Neutrophil (primary cell): ENCODE data around the gene CYP27B1.
A peak's percentile ranks its signal among the peaks of the same experiment; 100 is the strongest.
"Not testable (repeated sequence)": the region's sequence is repeated elsewhere in the genome, so short reads cannot be mapped to it uniquely, and the experiment has no call there.

ENCODE experiments used
- H3K27ac ChIP-seq: fragments of 200-600 bp; sonication (generic); 2 replicates; pipeline ENCODE4 v1.5.1; 2016; ENCODE audit warnings: mild to moderate bottlenecking, moderate library complexity
- H3K27me3 ChIP-seq: fragments of 200-600 bp; sonication (generic); 2 replicates; pipeline ENCODE4 v1.6.0; 2016; ENCODE audit warnings: mild to moderate bottlenecking
- H3K36me3 ChIP-seq: fragments of 200-600 bp; sonication (generic); 2 replicates; pipeline ENCODE4 v1.5.1; 2017
- H3K4me1 ChIP-seq, 2 experiments: fragments of 200-600 bp in 1 of 2; sonication (generic) in 1 of 2; 1 replicate in 1 of 2; 2 replicates in 1 of 2; pipeline versions ENCODE4 v1.5.1 to v1.6.1; 2013 to 2016; ENCODE audit warnings: low read depth in 1 of 2, low read length in 1 of 2, mild to moderate bottlenecking in 1 of 2, moderate library complexity in 1 of 2; ENCODE audit not compliant: control insufficient read depth in 1 of 2, insufficient read depth in 1 of 2
- H3K4me3 ChIP-seq, 2 experiments: fragments of 200-600 bp in 1 of 2; sonication (generic) in 1 of 2; 1 replicate in 1 of 2; 2 replicates in 1 of 2; pipeline ENCODE4 v1.5.1; 2013 to 2016; ENCODE audit warnings: low read depth in 1 of 2, low read length in 1 of 2, mild to moderate bottlenecking in 1 of 2, moderate library complexity in 1 of 2
- H3K9me3 ChIP-seq: fragments of 200-600 bp; sonication (generic); 2 replicates; pipeline ENCODE4 v1.5.1; 2016
- CTCF ChIP-seq: fragments of 200-600 bp; sonication (generic); IDR thresholded peaks from 2 replicates; pipeline ENCODE4 v1.5.1; 2016; ENCODE audit warnings: antibody characterized with exemption

CYP27B1 gene

DNA sequence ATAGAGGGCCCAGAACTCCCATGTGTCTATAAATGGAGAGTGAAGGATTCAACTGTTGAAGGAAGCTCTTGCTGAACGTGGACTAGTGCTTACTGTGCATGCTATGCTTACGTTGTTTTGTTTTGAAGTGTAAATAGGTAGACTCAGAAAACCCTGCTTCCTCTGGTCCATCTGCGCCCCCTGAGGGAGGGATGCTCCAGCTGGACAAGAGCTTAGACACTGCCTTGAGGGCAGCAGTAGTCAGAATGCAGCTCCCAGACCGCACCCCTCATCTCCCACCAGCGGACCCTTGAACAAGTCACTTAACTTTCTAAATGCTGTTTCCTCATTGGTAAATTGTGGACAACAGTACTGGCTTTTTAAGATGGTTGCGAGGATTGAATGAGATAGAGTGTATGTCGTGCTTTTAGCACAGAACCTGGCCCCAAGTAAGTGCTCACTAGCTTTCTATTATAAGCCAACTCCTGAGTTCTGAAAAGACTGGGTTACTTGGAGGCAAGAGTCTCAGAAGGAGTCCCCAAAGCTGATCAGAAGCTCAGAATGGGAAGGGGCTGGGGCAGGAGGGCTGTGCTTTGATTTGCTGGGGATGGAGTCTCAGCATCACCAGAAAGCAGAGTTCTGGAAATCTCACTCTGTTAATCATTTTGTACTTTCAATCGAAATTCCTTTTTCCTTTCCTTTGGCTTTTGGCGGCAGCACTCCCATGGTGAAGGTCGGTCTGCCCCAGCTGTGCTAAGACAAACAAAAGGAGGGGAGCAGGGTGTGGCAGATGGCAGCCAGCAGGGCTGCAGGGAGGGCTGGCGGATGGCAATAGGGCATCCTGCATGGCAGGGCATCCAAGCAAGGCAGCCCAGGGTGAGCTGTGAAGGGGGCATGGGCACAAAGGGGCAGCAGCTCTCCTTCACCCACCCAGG lies 43.9 kb downstream of the CYP27B1 start:
- Histone ChIP-seq H3K36me3 (peaks cover 96% of the 10 kb centered on the region), H3K4me3 (no peak overlapping the region), H3K4me1 (no peaks in the 10 kb centered on the region), H3K27me3 (no peaks in the 10 kb centered on the region), H3K9me3 (no peaks in the 10 kb centered on the region), H3K27ac (peak overlapping the region; percentile 61)
- TF ChIP-seq CTCF, result no peak

DNA sequence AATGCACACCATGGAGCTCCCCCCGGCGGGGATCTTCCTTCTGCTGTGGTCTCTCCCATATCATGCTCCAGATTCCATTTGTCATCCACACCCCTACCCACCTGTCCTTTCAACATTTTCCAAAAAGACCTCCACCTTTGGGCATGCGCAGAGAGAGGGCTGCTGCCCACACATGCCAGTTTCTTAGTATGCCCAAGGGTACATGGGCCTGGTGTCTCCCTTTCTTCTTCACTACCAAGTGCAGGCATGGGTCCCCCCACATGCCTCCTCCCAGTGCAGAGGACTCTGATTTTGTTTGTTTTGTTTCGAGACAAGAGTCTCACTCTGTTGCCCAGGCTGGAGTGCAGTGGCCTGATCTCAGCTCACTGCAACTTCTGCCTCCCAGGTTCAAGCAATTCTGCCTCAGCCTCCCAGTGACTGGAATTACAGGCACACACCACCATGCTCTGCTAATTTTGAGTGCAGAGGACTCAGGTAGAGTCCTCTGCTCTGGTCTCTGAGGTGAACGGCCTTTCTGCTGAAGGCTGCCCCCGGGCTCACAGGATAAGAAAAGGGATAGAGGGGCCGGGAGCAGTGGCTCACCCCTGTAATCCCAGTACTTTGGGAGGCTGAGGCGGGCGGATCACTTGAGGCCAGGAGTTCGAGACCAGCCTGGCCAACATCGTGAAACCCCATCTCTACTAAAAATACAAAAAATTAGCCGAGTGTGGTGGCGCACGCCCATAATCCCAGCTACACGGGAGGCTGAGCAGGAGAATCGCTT lies 44.9 kb downstream of the CYP27B1 start:
- not testable (repeated sequence) for H3K27me3 ChIP-seq
- Histone ChIP-seq H3K36me3 (peaks cover 96% of the 10 kb centered on the region), H3K27ac (peak overlapping the region; percentile 33)

GRCh38 chr12:57720606-57721595 lies 46.0 kb downstream of the CYP27B1 start:
- no peaks in the 10 kb centered on the region for H3K9me3 ChIP-seq
- no peaks in the 10 kb centered on the region for H3K27me3 ChIP-seq
- peak overlapping the region; percentile 33 for H3K27ac ChIP-seq
- TF ChIP-seq CTCF, result no peak
- no peaks in the 10 kb centered on the region for H3K4me1 ChIP-seq
- no peak overlapping the region for H3K4me3 ChIP-seq
- peaks cover 96% of the 10 kb centered on the region for H3K36me3 ChIP-seq

More for the DNA sequence above, 44.9 kb downstream of the CYP27B1 start:
- H3K4me1 ChIP-seq, H3K4me3 ChIP-seq, H3K9me3 ChIP-seq: not testable (repeated sequence)

GRCh38 chr12:57719777-57720605 lies 46.9 kb downstream of the CYP27B1 start:
- peaks cover 98% of the 10 kb centered on the region for H3K36me3 ChIP-seq
- no peaks in the 10 kb centered on the region for H3K27me3 ChIP-seq
- H3K4me3 ChIP-seq, result no peak overlapping the region
- no peak overlapping the region for H3K27ac ChIP-seq
- H3K4me1 ChIP-seq, result no peaks in the 10 kb centered on the region
- TF ChIP-seq CTCF, result no peak
- H3K9me3 ChIP-seq, result no peaks in the 10 kb centered on the region

GRCh38 chr12:57718641-57719528 lies 48.0 kb downstream of the CYP27B1 start:
- no peaks in the 10 kb centered on the region for H3K27me3 ChIP-seq
- H3K9me3 ChIP-seq, result no peaks in the 10 kb centered on the region
- H3K4me1 ChIP-seq, result no peaks in the 10 kb centered on the region
- H3K36me3 ChIP-seq, result peaks cover 98% of the 10 kb centered on the region
- no peak for TF ChIP-seq CTCF
- H3K4me3 ChIP-seq, result no peak overlapping the region
- no peak overlapping the region for H3K27ac ChIP-seq
